COLO829 (cell line): ENCODE results near the gene MARCHF10.
"Not testable (repeated sequence)": the region's sequence is repeated elsewhere in the genome, so short reads cannot be mapped to it uniquely, and the experiment has no call there.

Source experiments
- DNase-seq: peaks from one replicate; pipeline ENCODE4 v3.0.0; 2012; ENCODE audit warnings: low spot score

Gene MARCHF10

DNA sequence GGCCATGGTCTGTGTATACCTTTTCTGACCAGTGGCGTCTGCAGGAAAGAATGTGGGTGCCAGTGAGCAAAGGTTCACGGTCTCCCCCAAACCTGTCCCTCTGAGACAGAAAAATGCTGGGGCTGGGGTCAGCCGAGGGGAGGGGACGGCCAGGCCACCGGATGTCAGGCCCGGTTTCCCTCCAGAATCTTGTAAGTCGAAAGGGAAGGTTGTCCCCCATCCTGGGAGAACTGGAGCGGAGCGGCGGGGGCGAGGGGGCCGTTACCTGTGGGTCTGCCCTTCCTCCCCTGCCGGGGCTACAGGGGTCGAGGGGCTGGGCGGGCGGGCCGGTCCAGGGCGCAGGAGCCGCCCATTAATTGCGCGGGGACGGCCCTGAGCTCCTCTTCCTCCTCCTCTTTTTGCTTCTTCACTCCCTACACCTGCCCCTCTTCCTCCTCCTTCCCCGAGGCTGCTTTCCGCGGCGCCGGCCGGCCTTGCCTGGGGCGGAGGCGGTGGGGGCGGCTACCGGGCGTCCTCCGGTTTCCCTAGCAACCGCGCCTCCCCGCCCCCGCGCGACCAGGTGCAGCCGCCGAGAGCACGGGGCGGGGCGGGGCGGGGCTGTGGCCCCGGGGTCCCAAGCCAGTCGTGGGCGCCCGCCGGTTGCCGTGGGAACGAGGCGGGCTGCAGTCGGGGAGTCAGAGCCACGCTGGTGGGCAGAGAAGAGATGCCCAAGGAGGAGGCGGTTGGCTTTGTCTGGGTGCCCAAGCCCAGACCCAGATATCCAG, at the start of gene MARCHF10:
MARCHF10 (minus strand) TSS at position 503 of the 764 bp plus-strand sequence. CDS start 6,579 bp downstream, outside the sequence.
- DNase-seq, result no peak

DNA sequence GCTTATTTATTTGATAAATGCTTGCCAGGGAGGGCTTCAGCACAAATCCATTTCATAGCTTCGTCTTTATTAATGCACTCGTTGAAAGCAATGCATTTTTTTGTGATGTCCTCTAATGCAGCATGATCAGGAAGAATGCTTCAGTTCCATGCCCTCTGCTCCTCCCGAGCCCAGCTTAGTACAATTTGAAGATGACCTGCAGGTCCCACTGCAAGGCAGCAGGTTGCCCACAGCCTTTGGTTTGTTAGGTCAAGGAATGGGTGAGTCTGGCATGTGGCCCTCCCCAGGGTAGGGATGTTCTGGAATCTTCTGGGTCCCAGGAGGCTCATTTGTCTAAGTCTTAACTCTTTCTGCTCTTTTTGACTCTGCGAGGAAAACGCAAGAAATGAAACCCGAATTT, 49.4 kb upstream of the MARCHF10 start:
- DNase-seq, result no peak

- no peak for DNase-seq
These were observed 48.5 kb upstream of the MARCHF10 start for GRCh38 chr17:62856594-62856993.

DNA sequence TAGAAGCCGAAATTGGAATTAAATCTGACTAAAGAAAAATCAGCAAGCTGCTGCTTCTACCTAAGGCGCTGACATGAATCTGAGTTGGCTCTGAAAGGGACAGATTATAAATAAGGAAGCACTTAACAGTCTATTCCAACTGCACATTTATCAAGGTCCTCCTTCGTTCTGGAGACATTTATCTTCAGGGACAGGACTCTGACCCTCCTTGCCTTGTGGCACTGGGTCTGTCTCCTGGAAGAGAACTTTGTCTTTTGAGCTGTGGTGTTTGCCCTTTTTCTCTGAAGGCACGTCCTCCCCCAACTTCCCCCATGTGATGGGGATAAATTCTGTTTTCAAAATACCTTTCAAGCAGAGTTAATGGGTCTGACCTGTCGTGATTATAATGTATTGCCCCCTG, 47.0 kb upstream of the MARCHF10 start:
- no peak for DNase-seq

GRCh38 chr17:62854098-62854680, 46.1 kb upstream of the MARCHF10 start:
- no peak for DNase-seq

GRCh38 chr17:62852195-62852594, 44.1 kb upstream of the MARCHF10 start:
- DNase-seq, result no peak

GRCh38 chr17:62849591-62850415, 41.7 kb upstream of the MARCHF10 start:
- DNase-seq, result not testable (repeated sequence)

- DNase-seq, result no peak
These were observed 40.2 kb upstream of the MARCHF10 start for GRCh38 chr17:62848334-62848733.

GRCh38 chr17:62847426-62847825, 39.3 kb upstream of the MARCHF10 start:
- DNase-seq, result no peak

DNA sequence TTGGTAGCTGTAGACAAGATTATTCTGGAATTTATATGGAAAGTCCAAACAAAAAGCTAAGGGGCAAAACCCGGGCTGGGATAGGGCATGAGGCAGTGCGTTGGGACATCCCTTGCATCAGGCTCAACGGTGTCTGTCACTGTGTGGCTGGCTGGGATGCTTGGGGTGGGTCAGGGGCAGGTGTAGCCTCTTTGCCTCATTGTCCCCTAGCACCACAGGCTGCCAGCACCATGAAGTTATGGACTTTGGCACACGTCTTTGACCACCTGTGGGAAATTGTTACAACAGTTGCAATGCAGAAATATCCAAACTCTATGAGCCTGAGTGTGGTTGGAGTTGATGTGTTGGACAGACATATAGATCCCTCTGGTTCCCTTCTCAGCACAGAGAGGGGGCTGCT, 32.8 kb upstream of the MARCHF10 start:
- no peak for DNase-seq

DNA sequence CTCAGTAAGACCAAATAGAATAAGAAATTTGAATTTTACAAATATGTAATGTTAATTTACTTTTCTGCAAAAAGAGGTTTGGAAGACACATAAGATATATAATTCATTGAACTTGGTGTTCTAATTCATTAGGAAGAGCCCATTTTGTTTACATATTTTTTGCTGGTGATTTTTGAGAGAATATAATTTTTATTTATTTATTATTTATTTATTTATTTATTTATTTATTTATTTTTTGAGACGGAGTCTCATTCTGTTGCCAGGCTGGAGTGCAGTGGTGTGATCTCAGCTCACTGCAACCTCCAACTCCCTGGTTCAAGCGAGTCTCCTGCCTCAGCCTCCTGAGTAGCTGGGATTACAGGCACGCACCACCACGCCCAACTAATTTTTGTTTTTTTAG, 25.7 kb upstream of the MARCHF10 start:
- DNase-seq, result not testable (repeated sequence)

DNA sequence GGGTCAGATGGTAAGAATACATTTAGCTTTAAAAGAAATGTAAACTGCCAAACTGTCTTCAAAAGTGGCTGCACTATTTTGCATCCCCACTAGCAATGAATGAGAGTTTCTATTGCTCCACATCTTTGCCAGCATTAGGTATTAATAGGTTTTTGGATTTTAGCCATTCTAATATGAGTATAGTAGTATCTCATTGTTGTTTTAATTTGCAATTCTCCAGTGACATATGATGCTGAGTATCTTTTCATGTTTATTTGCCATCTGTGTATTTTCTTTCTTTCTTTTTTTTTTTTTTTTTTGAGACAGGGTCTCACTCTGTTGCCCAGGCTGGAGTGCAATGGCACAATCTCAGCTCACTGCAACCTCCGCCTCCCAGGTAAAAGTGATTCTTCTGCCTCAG, 24.3 kb upstream of the MARCHF10 start:
- no peak for DNase-seq

DNA sequence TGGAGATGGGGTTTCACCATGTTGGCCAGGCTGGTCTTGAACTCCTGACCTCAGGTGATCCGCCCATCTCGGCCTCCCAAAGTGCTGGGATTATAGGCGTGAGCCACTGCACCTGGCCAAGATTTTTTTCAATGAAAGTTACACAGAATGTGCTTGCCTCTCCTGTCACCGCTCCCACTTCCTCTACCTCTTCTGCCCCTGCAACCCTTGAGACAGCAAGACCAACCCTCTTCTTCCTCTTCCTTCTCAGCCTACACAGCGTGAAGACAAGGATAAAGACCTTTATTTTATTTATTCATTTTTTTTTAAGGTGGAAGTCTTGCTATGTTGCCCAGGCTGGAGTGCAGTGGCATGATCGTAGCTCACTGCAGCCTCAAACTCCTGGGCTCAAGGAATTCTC, 23.0 kb upstream of the MARCHF10 start:
- DNase-seq, result not testable (repeated sequence)

DNA sequence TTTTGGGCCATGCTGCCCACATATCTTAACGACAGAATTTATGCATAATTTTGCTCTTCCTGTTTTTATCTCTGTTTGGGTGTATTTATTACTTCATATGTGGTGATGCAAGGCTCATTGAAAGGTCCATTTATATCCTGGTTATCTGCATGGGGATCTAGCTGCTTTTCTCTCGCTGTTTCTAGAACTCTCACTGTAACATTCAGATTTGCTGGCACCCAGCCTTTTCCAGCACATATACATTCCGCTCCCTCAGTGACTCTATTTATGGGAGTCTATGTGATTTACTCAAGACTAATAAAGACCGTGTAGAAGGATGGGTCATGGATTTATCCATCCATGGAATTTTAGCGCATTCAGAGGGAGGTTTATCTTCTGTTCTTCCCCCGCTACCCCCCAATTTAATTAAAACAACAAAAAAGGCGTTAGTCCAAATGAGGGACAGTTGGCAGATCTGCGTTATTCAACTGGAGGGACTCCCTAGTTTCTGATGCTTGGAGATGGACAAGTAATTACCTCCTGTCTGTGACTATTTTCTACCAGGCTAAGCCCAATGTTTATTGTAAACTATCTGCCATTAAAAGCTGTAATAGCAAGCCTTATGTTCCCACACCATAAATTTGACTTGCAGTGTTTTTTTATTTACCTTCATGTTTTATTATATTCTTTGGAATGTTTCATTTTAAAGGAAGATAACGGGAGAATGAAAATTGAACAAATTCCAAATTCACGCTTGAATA, 19.8 kb upstream of the MARCHF10 start:
- peak; percentile 42 for DNase-seq

GRCh38 chr17:62826956-62827355, 18.8 kb upstream of the MARCHF10 start:
- DNase-seq, result no peak

DNA sequence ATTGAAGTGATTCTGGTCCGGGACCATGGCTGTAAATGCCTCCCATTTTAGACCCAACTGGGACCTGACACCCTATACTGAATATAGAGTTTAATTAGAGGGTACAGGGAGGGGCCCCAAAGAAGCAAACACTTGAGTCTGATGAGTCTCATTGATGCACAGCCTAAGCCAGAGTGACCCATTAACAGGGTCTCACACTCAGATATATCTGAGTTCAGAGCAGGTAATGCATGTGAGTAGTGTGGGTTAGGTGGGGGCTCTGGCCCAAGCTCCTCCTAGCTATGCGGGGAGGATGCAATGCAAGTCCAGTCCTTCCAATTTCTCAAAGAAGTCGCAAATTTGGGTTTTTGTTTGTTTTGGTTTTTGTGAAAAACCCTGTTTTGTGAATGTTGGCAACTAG, 17.1 kb upstream of the MARCHF10 start:
- DNase-seq, result no peak

DNA sequence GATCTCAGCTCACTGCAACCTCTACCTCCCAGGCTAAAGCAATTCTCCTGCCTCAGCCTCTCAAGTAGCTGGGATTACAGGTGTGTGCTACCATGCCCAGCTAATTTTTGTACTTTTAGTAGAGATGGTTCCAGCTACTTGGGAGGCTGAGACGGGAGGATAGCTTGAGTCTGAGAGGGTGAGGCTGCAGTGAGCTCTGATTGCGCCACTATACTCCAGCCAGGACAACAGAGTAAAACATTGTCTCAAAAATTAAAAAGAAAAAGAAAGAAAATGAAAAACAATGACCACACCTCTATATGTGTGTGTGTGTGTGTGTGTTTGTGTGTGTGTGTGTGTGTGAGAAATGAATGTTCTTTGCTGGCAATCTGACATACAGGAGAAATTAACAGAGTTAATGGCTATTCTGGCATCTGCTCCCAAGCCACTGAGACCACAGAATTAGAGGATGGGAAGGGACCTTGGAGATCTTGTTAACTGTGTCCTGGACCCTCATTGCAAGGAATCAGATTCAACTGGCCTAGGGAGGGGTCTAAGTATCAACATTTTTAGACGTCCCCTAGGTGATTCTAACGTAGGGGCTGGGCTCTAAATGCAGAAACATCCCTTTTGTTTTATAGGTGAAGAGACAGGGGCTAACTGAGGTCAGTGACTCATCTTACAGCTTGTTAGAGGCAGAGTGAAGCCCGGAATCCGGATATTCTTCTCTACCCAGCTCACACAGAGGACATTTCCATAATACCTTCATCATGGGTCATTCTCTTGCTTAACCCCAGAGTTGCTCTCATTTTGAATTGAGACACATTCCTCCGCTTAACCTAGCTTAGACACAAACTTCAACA, 16.4 kb upstream of the MARCHF10 start:
- peak; percentile 49 for DNase-seq

DNA sequence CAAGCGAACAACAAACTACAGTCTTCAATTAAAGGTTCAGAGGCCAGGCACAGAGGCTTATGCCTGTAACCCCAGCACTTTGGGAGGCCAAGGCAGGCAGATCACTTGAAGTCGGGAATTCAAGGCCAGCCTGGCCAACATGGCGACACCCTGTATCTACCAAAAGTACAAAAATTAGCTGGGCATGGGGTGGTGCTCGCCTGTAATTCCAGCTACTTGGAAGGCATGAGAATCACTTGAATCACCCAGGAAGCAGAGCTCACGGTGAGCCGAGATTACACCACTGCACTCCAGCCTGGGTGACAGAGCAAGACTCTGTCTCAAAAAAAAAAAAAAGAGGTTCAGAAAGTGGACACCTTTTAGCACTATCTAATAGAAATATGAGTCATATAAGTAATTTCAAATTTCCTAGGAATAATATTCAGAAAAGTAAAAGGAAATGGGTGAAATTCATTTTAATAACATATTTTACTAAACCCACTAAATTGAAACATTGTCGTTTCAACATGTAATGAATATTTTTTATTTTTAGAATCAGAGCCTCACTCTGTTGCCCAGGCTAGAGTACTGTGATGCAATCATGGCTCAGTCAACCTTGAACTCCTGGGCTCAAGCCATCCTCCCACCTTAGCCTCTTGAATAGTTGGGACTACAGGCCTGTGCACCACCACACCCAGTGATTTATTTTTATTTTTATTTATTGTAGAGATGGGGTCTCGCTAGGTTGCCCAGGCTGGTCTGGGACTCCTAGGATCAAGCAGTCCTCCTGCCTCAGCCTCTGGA, 15.2 kb upstream of the MARCHF10 start:
- DNase-seq, result no peak

- no peak for DNase-seq
These were observed 14.2 kb upstream of the MARCHF10 start for GRCh38 chr17:62822080-62822904.
